Hypothalamus (tissue), 51 donors: Measurements from ENCODE around the gene ABHD6.
A peak's percentile ranks its signal among the peaks of the same experiment; 100 is the strongest.
"Not testable (repeated sequence)": the region's sequence is repeated elsewhere in the genome, so short reads cannot be mapped to it uniquely, and the experiment has no call there.

Experiments used
- DNase-seq, 51 donors: peaks; one replicate each; lab custom pipeline; 2025; lab: John Stamatoyannopoulos, UW

ABHD6 gene

GRCh38 chr3:58271901-58272501 is 34.4 kb downstream of the ABHD6 start:
- DNase-seq: no peak

GRCh38 chr3:58272891-58273290 is 35.3 kb downstream of the ABHD6 start:
- no peak for DNase-seq

GRCh38 chr3:58273362-58273761 is 35.8 kb downstream of the ABHD6 start:
- not testable (repeated sequence) for DNase-seq

GRCh38 chr3:58274027-58274614 is 36.5 kb downstream of the ABHD6 start:
- DNase-seq: no peak

- no peak for DNase-seq
Observed at GRCh38 chr3:58281069-58281468, 43.5 kb downstream of the ABHD6 start.

- no peak for DNase-seq
Observed at GRCh38 chr3:58285334-58285733, 47.7 kb downstream of the ABHD6 start.

GRCh38 chr3:58287354-58287753 is 49.8 kb downstream of the ABHD6 start:
- DNase-seq: peak in 29 of 51 donors; percentile 21 to 78 (median 42)

GRCh38 chr3:58288011-58288728 is 50.6 kb downstream of the ABHD6 start:
- peak in 4 of 51 donors; percentile 14 to 39 (median 20) for DNase-seq

GRCh38 chr3:58288964-58289613 is 51.5 kb downstream of the ABHD6 start:
- DNase-seq: not testable (repeated sequence)

GRCh38 chr3:58290446-58290845 is 52.9 kb downstream of the ABHD6 start:
- not testable (repeated sequence) for DNase-seq

GRCh38 chr3:58291671-58292338 is 54.2 kb downstream of the ABHD6 start:
- no peak for DNase-seq

- no peak for DNase-seq
Observed at GRCh38 chr3:58292866-58293265, 55.3 kb downstream of the ABHD6 start.

- DNase-seq: peak in 28 of 51 donors; percentile 13 to 64 (median 38)
Observed at GRCh38 chr3:58293516-58293915, 55.9 kb downstream of the ABHD6 start.

- peak in 41 of 51 donors; percentile 6 to 89 (median 51) for DNase-seq
Observed at GRCh38 chr3:58296269-58296668, 58.7 kb downstream of the ABHD6 start.

GRCh38 chr3:58296843-58297242 is 59.3 kb downstream of the ABHD6 start:
- DNase-seq: no peak

- no peak for DNase-seq
Observed at GRCh38 chr3:58298190-58298589, 60.6 kb downstream of the ABHD6 start.

GRCh38 chr3:58299075-58299474 is 61.5 kb downstream of the ABHD6 start:
- no peak for DNase-seq

- peak in 3 of 51 donors; percentile 3 to 41 (median 16) for DNase-seq
Observed at GRCh38 chr3:58299839-58300516, 62.4 kb downstream of the ABHD6 start.

- DNase-seq: peak; percentile 80 to 100 (median 95)
Observed at GRCh38 chr3:58305882-58306711, 68.5 kb downstream of the ABHD6 start, which contains the start of the genes HTD2 and RPP14. Gene HTD2, plus strand, starts transcription at chr3:58306520. Its CDS starts 11,094 bp downstream, at chr3:58317614. Gene RPP14, plus strand, starts transcription at chr3:58306245. Its CDS starts 4,085 bp downstream, at chr3:58310330.
